ENCODE results near the gene NEDD4.

The NEDD4 gene

DNA sequence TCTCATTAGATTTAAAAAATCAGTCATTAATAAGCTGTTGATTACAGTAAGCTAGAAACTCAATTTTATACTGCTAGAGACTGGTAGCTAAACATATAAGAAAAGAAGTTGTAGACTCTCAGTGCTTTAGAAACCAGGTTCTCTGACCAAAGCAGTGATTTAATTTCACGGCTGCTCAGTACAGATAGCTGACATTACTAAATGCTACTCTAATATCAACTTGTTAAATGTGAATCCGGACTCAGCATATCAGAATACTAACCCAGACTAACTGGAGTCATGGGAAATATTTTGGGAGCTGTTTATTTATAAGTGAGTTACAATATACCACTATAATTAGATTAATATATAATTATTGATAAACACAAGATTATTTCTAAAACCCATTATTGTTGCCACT, 80.4 kb downstream of the NEDD4 start:
- Histone ChIP-seq H3K4me2 (ENCODE audit: low read length, poor library complexity, severe bottlenecking) (no peak overlapping the region), H2BK120ac (ENCODE audit: low read depth, low read length) (no peak overlapping the region), H3K23ac (ENCODE audit: low read length in 2 of 2) (no peak overlapping the region), H3K27ac (ENCODE audit: low read length, poor library complexity, severe bottlenecking) (no peak overlapping the region), H3K9me3 (ENCODE audit: control insufficient read depth, low read length) (no peaks in the 10 kb centered on the region), H3K27me3 (ENCODE audit: control insufficient read depth in 1 of 2, insufficient read depth in 1 of 2, low read length in 2 of 2) (no peaks in the 10 kb centered on the region), H2BK15ac (ENCODE audit: low read depth, poor library complexity, severe bottlenecking) (no peak overlapping the region), H3K79me1 (replicated peaks; ENCODE audit: low read length, poor library complexity, severe bottlenecking) (peaks cover 3% of the 10 kb centered on the region), H2BK5ac (ENCODE audit: low read depth, low read length, poor library complexity, severe bottlenecking) (no peak overlapping the region), H2BK12ac (ENCODE audit: low read length in 2 of 2) (no peak overlapping the region), H4K91ac (ENCODE audit: low read length) (no peak overlapping the region), H2AK5ac (ENCODE audit: low read length, severe bottlenecking) (no peak overlapping the region), H3K4me3 (ENCODE audit: insufficient read depth in 1 of 2, low read depth in 1 of 2, low read length in 2 of 2) (no peak overlapping the region), H3K4me1 (ENCODE audit: control insufficient read depth, insufficient read depth, low read depth, low read length) (peaks cover 2% of the 10 kb centered on the region), H3K14ac (ENCODE audit: low read length in 2 of 2) (no peak overlapping the region), H3K36me3 (ENCODE audit: control insufficient read depth in 1 of 2, insufficient read depth in 2 of 2, low read depth in 1 of 2, low read length in 2 of 2) (no peaks in the 10 kb centered on the region), H3K9ac (ENCODE audit: low read length) (peak overlapping the region; percentile 43), H3K18ac (ENCODE audit: low read depth in 1 of 2, low read length in 2 of 2) (no peak overlapping the region), H4K8ac (ENCODE audit: low read length) (no peak overlapping the region), H2AFZ (ENCODE audit: low read depth, low read length) (no peak overlapping the region), H3K4ac (ENCODE audit: low read depth in 1 of 2, low read length in 2 of 2) (no peak overlapping the region)
- WGBS: no CpG with 5 or more reads among the region's 2 CpGs
- no peak for DNase-seq

DNA sequence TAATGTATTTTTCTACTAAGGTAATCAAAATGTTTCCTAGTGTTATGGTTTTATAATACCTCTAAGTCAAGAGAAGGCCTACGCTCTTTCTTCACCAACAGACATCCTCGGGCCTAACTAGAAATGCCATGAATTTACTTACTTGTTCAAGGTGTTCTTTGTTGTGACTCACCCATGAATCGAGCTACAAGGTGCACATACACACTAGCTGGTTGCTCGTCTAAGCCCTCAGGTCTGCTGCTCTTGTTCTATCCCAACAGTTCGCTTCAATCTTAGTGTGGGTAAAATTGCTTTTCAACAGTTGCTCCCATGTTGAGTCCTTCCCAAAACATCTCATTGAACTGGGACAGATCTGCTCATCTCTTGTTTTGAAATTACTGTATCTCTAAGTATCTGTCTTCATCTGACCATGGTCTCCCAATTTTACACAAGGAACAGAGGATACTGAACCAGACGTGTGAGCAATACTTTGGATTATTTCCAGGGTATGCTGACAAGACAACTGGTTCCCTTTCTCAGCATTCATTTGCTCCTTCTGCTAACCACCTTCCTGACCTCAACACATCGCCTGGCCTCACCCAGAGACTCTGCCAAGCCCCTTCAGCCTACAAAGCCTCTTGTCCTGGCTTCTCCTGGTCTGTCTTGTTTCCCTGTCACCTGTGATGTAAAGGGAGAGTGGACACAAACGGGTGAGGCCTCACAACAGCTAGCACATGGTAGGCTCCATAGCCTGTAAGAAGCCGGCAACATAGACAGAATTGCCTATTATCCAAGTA, 84.2 kb downstream of the NEDD4 start:
- H3K27ac ChIP-seq (ENCODE audit: low read length, poor library complexity, severe bottlenecking): no peak overlapping the region
- H3K4me3 ChIP-seq (ENCODE audit: insufficient read depth in 1 of 2, low read depth in 1 of 2, low read length in 2 of 2): no peak overlapping the region
- peak overlapping the region; percentile 34 for H4K91ac ChIP-seq (ENCODE audit: low read length)
- no peaks in the 10 kb centered on the region for H3K9me3 ChIP-seq (ENCODE audit: control insufficient read depth, low read length)
- no peak overlapping the region for H3K9ac ChIP-seq (ENCODE audit: low read length)
- H3K27me3 ChIP-seq (ENCODE audit: control insufficient read depth in 1 of 2, insufficient read depth in 1 of 2, low read length in 2 of 2): no peaks in the 10 kb centered on the region
- peak overlapping the region; percentile 37 for H2BK15ac ChIP-seq (ENCODE audit: low read depth, poor library complexity, severe bottlenecking)
- H3K4me2 ChIP-seq (ENCODE audit: low read length, poor library complexity, severe bottlenecking): no peak overlapping the region
- WGBS: 82% methylated on average over 8 of the region's 9 CpGs
- no peak overlapping the region for H3K4ac ChIP-seq (ENCODE audit: low read depth in 1 of 2, low read length in 2 of 2)
- peak overlapping the region in 1 of 2 experiments; percentile 58 for H3K18ac ChIP-seq (ENCODE audit: low read depth in 1 of 2, low read length in 2 of 2)
- peaks cover 3% of the 10 kb centered on the region for H3K79me1 ChIP-seq (replicated peaks; ENCODE audit: low read length, poor library complexity, severe bottlenecking)
- no peaks in the 10 kb centered on the region for H3K36me3 ChIP-seq (ENCODE audit: control insufficient read depth in 1 of 2, insufficient read depth in 2 of 2, low read depth in 1 of 2, low read length in 2 of 2)
- DNase-seq: peak; percentile 57
- H3K23ac ChIP-seq (ENCODE audit: low read length in 2 of 2): no peak overlapping the region
- no peak overlapping the region for H2BK120ac ChIP-seq (ENCODE audit: low read depth, low read length)
- peaks cover 2% of the 10 kb centered on the region for H3K4me1 ChIP-seq (ENCODE audit: control insufficient read depth, insufficient read depth, low read depth, low read length)
- H2BK12ac ChIP-seq (ENCODE audit: low read length in 2 of 2): peak overlapping the region in 1 of 2 experiments; percentile 86
- H2AFZ ChIP-seq (ENCODE audit: low read depth, low read length): no peak overlapping the region
- peak overlapping the region; percentile 76 for H4K8ac ChIP-seq (ENCODE audit: low read length)
- peak overlapping the region; percentile 18 for H2AK5ac ChIP-seq (ENCODE audit: low read length, severe bottlenecking)
- no peak overlapping the region for H2BK5ac ChIP-seq (ENCODE audit: low read depth, low read length, poor library complexity, severe bottlenecking)
- H3K14ac ChIP-seq (ENCODE audit: low read length in 2 of 2): no peak overlapping the region

DNA sequence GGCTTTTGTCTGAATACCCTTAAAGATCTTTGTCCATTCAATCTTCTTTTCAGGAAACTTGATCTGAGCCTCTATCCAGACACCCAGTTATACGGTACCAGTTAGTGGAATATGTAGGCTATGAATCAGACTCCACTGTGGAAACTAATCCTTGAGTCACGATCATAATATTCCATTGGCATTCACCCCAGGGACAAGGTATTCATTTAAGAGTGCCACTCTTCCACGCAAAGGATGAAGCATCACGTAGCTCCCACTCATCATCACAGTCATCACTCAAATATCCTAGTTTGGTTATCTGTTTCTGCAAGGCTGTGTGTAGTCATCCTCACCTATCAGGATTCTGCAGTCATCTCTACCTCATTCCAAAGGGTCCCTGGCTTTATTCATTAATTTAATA, 85.6 kb downstream of the NEDD4 start:
- H2BK5ac ChIP-seq (ENCODE audit: low read depth, low read length, poor library complexity, severe bottlenecking): no peak overlapping the region
- no peak overlapping the region for H3K4me2 ChIP-seq (ENCODE audit: low read length, poor library complexity, severe bottlenecking)
- H3K9ac ChIP-seq (ENCODE audit: low read length): peak overlapping the region; percentile 78
- no peak overlapping the region for H2BK12ac ChIP-seq (ENCODE audit: low read length in 2 of 2)
- H3K23ac ChIP-seq (ENCODE audit: low read length in 2 of 2): no peak overlapping the region
- H2AK5ac ChIP-seq (ENCODE audit: low read length, severe bottlenecking): no peak overlapping the region
- no peaks in the 10 kb centered on the region for H3K36me3 ChIP-seq (ENCODE audit: control insufficient read depth in 1 of 2, insufficient read depth in 2 of 2, low read depth in 1 of 2, low read length in 2 of 2)
- H3K4me3 ChIP-seq (ENCODE audit: insufficient read depth in 1 of 2, low read depth in 1 of 2, low read length in 2 of 2): peak overlapping the region in 1 of 2 experiments; percentile 38
- H3K27ac ChIP-seq (ENCODE audit: low read length, poor library complexity, severe bottlenecking): peak overlapping the region; percentile 78
- no peak overlapping the region for H3K18ac ChIP-seq (ENCODE audit: low read depth in 1 of 2, low read length in 2 of 2)
- H2BK15ac ChIP-seq (ENCODE audit: low read depth, poor library complexity, severe bottlenecking): no peak overlapping the region
- no peak overlapping the region for H3K14ac ChIP-seq (ENCODE audit: low read length in 2 of 2)
- peak; percentile 94 for DNase-seq
- H3K4ac ChIP-seq (ENCODE audit: low read depth in 1 of 2, low read length in 2 of 2): no peak overlapping the region
- H3K4me1 ChIP-seq (ENCODE audit: control insufficient read depth, insufficient read depth, low read depth, low read length): peaks cover 2% of the 10 kb centered on the region
- H3K9me3 ChIP-seq (ENCODE audit: control insufficient read depth, low read length): no peaks in the 10 kb centered on the region
- H4K8ac ChIP-seq (ENCODE audit: low read length): no peak overlapping the region
- 0% methylated on average over 4 of the region's 4 CpGs for WGBS
- H4K91ac ChIP-seq (ENCODE audit: low read length): no peak overlapping the region
- no peak overlapping the region for H2AFZ ChIP-seq (ENCODE audit: low read depth, low read length)
- peaks cover 3% of the 10 kb centered on the region for H3K79me1 ChIP-seq (replicated peaks; ENCODE audit: low read length, poor library complexity, severe bottlenecking)
- H2BK120ac ChIP-seq (ENCODE audit: low read depth, low read length): no peak overlapping the region
- no peaks in the 10 kb centered on the region for H3K27me3 ChIP-seq (ENCODE audit: control insufficient read depth in 1 of 2, insufficient read depth in 1 of 2, low read length in 2 of 2)

DNA sequence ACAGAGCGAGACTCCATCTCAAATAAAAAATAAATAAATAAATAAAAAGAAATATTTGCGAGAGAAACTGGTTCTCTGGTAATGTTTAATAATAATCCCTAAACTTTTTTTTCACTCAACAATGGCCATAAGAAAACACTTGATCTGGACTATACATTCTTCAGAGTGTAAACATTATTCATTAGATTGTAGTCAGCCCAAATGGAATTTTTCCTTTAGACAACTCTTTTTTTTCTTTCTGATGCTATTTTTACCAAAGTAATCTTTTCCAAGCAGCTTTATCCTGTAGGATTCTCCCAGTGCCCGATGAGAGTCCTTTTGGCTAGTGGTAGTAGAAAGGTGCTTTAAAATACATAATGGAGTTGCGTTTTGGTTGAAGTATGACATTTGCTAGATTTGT, 90.4 kb downstream of the NEDD4 start:
- Histone ChIP-seq H2BK5ac (ENCODE audit: low read depth, low read length, poor library complexity, severe bottlenecking) (no peak overlapping the region), H3K14ac (ENCODE audit: low read length in 2 of 2) (no peak overlapping the region), H4K8ac (ENCODE audit: low read length) (no peak overlapping the region), H3K4ac (ENCODE audit: low read depth in 1 of 2, low read length in 2 of 2) (no peak overlapping the region), H2BK120ac (ENCODE audit: low read depth, low read length) (no peak overlapping the region), H4K91ac (ENCODE audit: low read length) (no peak overlapping the region), H2BK12ac (ENCODE audit: low read length in 2 of 2) (no peak overlapping the region), H3K18ac (ENCODE audit: low read depth in 1 of 2, low read length in 2 of 2) (no peak overlapping the region), H3K4me2 (ENCODE audit: low read length, poor library complexity, severe bottlenecking) (no peak overlapping the region), H3K4me3 (ENCODE audit: insufficient read depth in 1 of 2, low read depth in 1 of 2, low read length in 2 of 2) (no peak overlapping the region), H3K27me3 (ENCODE audit: control insufficient read depth in 1 of 2, insufficient read depth in 1 of 2, low read length in 2 of 2) (no peaks in the 10 kb centered on the region), H2AK5ac (ENCODE audit: low read length, severe bottlenecking) (no peak overlapping the region), H3K27ac (ENCODE audit: low read length, poor library complexity, severe bottlenecking) (no peak overlapping the region), H3K9ac (ENCODE audit: low read length) (no peak overlapping the region), H3K79me1 (replicated peaks; ENCODE audit: low read length, poor library complexity, severe bottlenecking) (no peaks in the 10 kb centered on the region), H2AFZ (ENCODE audit: low read depth, low read length) (no peak overlapping the region), H3K4me1 (ENCODE audit: control insufficient read depth, insufficient read depth, low read depth, low read length) (peaks cover 1% of the 10 kb centered on the region), H3K36me3 (ENCODE audit: control insufficient read depth in 1 of 2, insufficient read depth in 2 of 2, low read depth in 1 of 2, low read length in 2 of 2) (no peaks in the 10 kb centered on the region), H2BK15ac (ENCODE audit: low read depth, poor library complexity, severe bottlenecking) (no peak overlapping the region), H3K9me3 (ENCODE audit: control insufficient read depth, low read length) (no peaks in the 10 kb centered on the region), H3K23ac (ENCODE audit: low read length in 2 of 2) (no peak overlapping the region)
- no CpG with 5 or more reads among the region's 4 CpGs for WGBS
- peak; percentile 39 for DNase-seq

All from mesenchymal stem cell (in vitro differentiated cells and primary cell).